ENCODE measurements around the gene AIFM3. TPM values are rescaled to one million over a fixed set of nuclear protein-coding genes. Genes with fewer than 3 reads are reported as not detected.

Gene AIFM3
- polyA plus RNA-seq, 1 donor from 2014 or later: 1.1 TPM

DNA sequence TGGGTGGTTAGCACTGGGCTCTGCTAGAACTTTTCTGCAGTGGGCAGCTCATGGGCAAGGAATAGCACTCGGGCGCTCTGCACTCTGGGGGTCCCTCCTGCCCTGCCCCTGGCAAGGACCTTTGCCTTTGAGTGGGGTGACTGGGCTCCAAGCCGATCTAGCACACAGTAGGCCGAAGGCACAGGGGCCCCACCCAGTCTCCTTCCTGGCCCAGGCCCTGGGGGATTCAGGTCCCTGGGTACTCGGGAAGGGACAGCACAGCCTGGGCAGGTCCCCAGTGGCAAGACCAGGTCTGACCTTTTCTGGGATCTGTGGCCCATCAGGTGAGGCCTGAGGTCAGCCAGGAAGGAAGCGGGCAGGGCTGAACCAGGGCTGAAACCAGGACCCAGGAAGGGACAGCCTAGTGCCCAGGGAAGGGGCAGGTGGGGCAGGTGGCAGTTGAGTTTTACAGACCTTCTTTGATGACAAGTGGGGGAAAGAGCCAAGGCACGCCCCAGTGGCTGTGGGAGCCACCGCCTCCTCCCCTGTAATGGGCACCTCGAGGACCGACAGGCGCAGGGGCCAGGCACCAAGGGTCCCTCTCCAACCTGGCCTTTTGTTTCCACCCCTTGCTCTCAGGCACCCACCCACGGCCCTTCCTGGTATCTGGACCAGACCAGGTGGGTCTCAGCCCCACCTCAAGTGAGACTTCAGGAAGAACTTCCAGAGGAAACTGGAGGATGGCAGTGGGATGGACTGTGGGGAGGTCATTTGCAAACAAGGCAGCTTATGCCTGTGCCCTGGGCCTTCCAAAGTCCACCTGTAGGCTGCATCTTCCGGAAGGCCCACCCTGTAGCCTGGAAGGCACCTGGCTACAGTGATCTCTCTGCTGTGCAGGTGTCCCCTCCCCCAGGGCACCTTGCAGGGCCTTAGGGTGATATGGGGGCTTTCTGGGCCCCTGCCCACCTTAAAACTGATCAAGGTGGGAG lies 883 bp upstream of the AIFM3 start:
- no peaks in the 10 kb centered on the region for H3F3A ChIP-seq (ENCODE audit: insufficient read depth, low read length, poor library complexity, severe bottlenecking)
- no peak overlapping the region for H3K4me3 ChIP-seq (ENCODE audit: low read length)
- H3K27ac ChIP-seq (ENCODE audit: low read length): no peak overlapping the region
- H3K9me3 ChIP-seq (ENCODE audit: low read length): no peaks in the 10 kb centered on the region
- TF ChIP-seq RAD21 (conservative IDR thresholded peaks at IDR 0.05) (no peak), POLR2AphosphoS5 (IDR thresholded peaks at IDR 0.05) (no peak), TAF1 (IDR thresholded peaks at IDR 0.05; ENCODE audit: low read depth) (no peak), SMC3 (conservative IDR thresholded peaks at IDR 0.05; ENCODE audit: poor library complexity) (no peak), EP300 (conservative IDR thresholded peaks at IDR 0.05; ENCODE audit: poor library complexity, severe bottlenecking) (no peak)
- TF ChIP-seq, protein P1, sequence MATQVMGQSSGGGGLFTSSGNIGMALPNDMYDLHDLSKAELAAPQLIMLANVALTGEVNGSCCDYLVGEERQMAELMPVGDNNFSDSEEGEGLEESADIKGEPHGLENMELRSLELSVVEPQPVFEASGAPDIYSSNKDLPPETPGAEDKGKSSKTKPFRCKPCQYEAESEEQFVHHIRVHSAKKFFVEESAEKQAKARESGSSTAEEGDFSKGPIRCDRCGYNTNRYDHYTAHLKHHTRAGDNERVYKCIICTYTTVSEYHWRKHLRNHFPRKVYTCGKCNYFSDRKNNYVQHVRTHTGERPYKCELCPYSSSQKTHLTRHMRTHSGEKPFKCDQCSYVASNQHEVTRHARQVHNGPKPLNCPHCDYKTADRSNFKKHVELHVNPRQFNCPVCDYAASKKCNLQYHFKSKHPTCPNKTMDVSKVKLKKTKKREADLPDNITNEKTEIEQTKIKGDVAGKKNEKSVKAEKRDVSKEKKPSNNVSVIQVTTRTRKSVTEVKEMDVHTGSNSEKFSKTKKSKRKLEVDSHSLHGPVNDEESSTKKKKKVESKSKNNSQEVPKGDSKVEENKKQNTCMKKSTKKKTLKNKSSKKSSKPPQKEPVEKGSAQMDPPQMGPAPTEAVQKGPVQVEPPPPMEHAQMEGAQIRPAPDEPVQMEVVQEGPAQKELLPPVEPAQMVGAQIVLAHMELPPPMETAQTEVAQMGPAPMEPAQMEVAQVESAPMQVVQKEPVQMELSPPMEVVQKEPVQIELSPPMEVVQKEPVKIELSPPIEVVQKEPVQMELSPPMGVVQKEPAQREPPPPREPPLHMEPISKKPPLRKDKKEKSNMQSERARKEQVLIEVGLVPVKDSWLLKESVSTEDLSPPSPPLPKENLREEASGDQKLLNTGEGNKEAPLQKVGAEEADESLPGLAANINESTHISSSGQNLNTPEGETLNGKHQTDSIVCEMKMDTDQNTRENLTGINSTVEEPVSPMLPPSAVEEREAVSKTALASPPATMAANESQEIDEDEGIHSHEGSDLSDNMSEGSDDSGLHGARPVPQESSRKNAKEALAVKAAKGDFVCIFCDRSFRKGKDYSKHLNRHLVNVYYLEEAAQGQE (IDR thresholded peaks at IDR 0.05; ENCODE audit: borderline replicate concordance): no peak
- H3K4me2 ChIP-seq (ENCODE audit: low read length): no peak overlapping the region
- H3K36me3 ChIP-seq (ENCODE audit: insufficient read depth, low read length): no peaks in the 10 kb centered on the region
- no peaks in the 10 kb centered on the region for H3K9me2 ChIP-seq (ENCODE audit: insufficient read depth, low read length)
- H3K27me3 ChIP-seq (ENCODE audit: insufficient read depth, low read depth, low read length): peaks cover 20% of the 10 kb centered on the region
- H3K79me2 ChIP-seq (replicated peaks; ENCODE audit: insufficient read depth, low read length): no peaks in the 10 kb centered on the region
- H3K9ac ChIP-seq (ENCODE audit: low read length): no peak overlapping the region
- no peak overlapping the region for H2AFZ ChIP-seq (ENCODE audit: low read depth, low read length)
- H4K20me1 ChIP-seq (ENCODE audit: insufficient read depth): no peaks in the 10 kb centered on the region

DNA sequence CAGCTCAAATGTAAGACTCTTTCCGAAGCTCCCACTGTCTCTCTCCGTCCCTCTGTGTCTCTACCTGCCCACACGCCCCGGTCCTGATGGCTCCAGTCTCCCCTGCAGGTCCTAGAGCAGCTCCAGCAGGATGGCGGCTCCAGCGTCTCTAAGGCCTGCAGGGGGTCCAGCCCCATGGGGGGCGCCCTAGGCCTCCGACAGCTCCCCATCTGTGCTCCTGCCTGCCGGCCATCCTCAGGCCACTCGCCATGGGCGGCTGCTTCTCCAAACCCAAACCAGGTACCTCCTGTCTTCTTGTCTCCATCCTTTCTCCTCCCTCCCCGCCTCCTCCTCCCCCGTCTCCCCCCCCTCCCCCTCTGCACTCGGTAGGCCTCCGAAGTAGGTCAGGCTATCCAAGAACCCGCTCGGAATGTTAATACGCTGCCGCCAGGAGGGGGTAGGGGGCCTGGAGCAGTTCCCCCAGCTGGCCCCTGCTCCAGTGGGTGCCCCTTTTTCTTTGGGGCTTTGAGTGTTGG lies 699 bp downstream of the AIFM3 start:
- Histone ChIP-seq H3K36me3 (ENCODE audit: insufficient read depth, low read length) (no peaks in the 10 kb centered on the region), H3K9ac (ENCODE audit: low read length) (no peak overlapping the region), H3K27ac (ENCODE audit: low read length) (no peak overlapping the region), H3F3A (ENCODE audit: insufficient read depth, low read length, poor library complexity, severe bottlenecking) (no peaks in the 10 kb centered on the region), H3K9me3 (ENCODE audit: low read length) (no peaks in the 10 kb centered on the region), H3K4me3 (ENCODE audit: low read length) (no peak overlapping the region), H4K20me1 (ENCODE audit: insufficient read depth) (no peaks in the 10 kb centered on the region), H3K27me3 (ENCODE audit: insufficient read depth, low read depth, low read length) (peaks cover 20% of the 10 kb centered on the region), H3K4me2 (ENCODE audit: low read length) (no peak overlapping the region), H3K79me2 (replicated peaks; ENCODE audit: insufficient read depth, low read length) (no peaks in the 10 kb centered on the region), H3K9me2 (ENCODE audit: insufficient read depth, low read length) (no peaks in the 10 kb centered on the region), H2AFZ (ENCODE audit: low read depth, low read length) (no peak overlapping the region)
- no peak for TF ChIP-seq MXI1 (conservative IDR thresholded peaks at IDR 0.05; ENCODE audit: poor library complexity, severe bottlenecking)
- no peak for TF ChIP-seq SMC3 (conservative IDR thresholded peaks at IDR 0.05; ENCODE audit: poor library complexity)
- no peak for TF ChIP-seq TAF1 (IDR thresholded peaks at IDR 0.05; ENCODE audit: low read depth)
- no peak for TF ChIP-seq EZH2 (IDR thresholded peaks at IDR 0.05; ENCODE audit: borderline replicate concordance, insufficient read depth, low read length, poor library complexity, severe bottlenecking)
- TF ChIP-seq, protein P2, sequence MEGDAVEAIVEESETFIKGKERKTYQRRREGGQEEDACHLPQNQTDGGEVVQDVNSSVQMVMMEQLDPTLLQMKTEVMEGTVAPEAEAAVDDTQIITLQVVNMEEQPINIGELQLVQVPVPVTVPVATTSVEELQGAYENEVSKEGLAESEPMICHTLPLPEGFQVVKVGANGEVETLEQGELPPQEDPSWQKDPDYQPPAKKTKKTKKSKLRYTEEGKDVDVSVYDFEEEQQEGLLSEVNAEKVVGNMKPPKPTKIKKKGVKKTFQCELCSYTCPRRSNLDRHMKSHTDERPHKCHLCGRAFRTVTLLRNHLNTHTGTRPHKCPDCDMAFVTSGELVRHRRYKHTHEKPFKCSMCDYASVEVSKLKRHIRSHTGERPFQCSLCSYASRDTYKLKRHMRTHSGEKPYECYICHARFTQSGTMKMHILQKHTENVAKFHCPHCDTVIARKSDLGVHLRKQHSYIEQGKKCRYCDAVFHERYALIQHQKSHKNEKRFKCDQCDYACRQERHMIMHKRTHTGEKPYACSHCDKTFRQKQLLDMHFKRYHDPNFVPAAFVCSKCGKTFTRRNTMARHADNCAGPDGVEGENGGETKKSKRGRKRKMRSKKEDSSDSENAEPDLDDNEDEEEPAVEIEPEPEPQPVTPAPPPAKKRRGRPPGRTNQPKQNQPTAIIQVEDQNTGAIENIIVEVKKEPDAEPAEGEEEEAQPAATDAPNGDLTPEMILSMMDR (IDR thresholded peaks at IDR 0.05; ENCODE audit: poor library complexity, severe bottlenecking): no peak
- no peak for TF ChIP-seq RAD21 (conservative IDR thresholded peaks at IDR 0.05)
- no peak for TF ChIP-seq EP300 (conservative IDR thresholded peaks at IDR 0.05; ENCODE audit: poor library complexity, severe bottlenecking)
- TF ChIP-seq, protein P1 (IDR thresholded peaks at IDR 0.05; ENCODE audit: borderline replicate concordance): no peak
- no peak for TF ChIP-seq POLR2AphosphoS5 (IDR thresholded peaks at IDR 0.05)

Data from neural cell (in vitro differentiated cells).